ENCODE data around the gene HIRA.

The HIRA gene

GRCh38 chr22:19407649-19408606, 23.6 kb downstream of the HIRA start:
- no peak for DNase-seq (ENCODE audit: low read depth in 2 of 2)

- DNase-seq (ENCODE audit: low read depth in 2 of 2): no peak
Observed at GRCh38 chr22:19406846-19407245, 24.7 kb downstream of the HIRA start.

- no peak for DNase-seq (ENCODE audit: low read depth in 2 of 2)
Observed at GRCh38 chr22:19406281-19406811, 25.2 kb downstream of the HIRA start.

GRCh38 chr22:19405652-19406051, 25.9 kb downstream of the HIRA start:
- no peak for DNase-seq (ENCODE audit: low read depth in 2 of 2)

- DNase-seq (ENCODE audit: low read depth in 2 of 2): no peak
Observed at GRCh38 chr22:19405133-19405532, 26.4 kb downstream of the HIRA start.

GRCh38 chr22:19404676-19405075, 26.9 kb downstream of the HIRA start:
- no peak for DNase-seq (ENCODE audit: low read depth in 2 of 2)

- no peak for DNase-seq (ENCODE audit: low read depth in 2 of 2)
Observed at GRCh38 chr22:19402642-19403191, 28.8 kb downstream of the HIRA start.

GRCh38 chr22:19401483-19401882, 30.1 kb downstream of the HIRA start:
- DNase-seq (ENCODE audit: low read depth in 2 of 2): no peak

- DNase-seq (ENCODE audit: low read depth in 2 of 2): no peak
Observed at GRCh38 chr22:19400881-19401280, 30.7 kb downstream of the HIRA start.

- DNase-seq (ENCODE audit: low read depth in 2 of 2): no peak
Observed at GRCh38 chr22:19398652-19399051, 32.9 kb downstream of the HIRA start.

GRCh38 chr22:19398206-19398605, 33.3 kb downstream of the HIRA start:
- DNase-seq (ENCODE audit: low read depth in 2 of 2): no peak

- DNase-seq (ENCODE audit: low read depth in 2 of 2): no peak
Observed at GRCh38 chr22:19397734-19398104, 33.8 kb downstream of the HIRA start.

GRCh38 chr22:19396934-19397733, 34.4 kb downstream of the HIRA start:
- DNase-seq (ENCODE audit: low read depth in 2 of 2): no peak

GRCh38 chr22:19396561-19396933, 35.0 kb downstream of the HIRA start:
- no peak for DNase-seq (ENCODE audit: low read depth in 2 of 2)

GRCh38 chr22:19395276-19395675, 36.3 kb downstream of the HIRA start:
- no peak for DNase-seq (ENCODE audit: low read depth in 2 of 2)

- no peak for DNase-seq (ENCODE audit: low read depth in 2 of 2)
Observed at GRCh38 chr22:19394274-19395050, 37.1 kb downstream of the HIRA start.

- no peak for DNase-seq (ENCODE audit: low read depth in 2 of 2)
Observed at GRCh38 chr22:19393704-19394103, 37.8 kb downstream of the HIRA start.

- no peak for DNase-seq (ENCODE audit: low read depth in 2 of 2)
Observed at GRCh38 chr22:19387575-19387974, 44.0 kb downstream of the HIRA start.

- no peak for DNase-seq (ENCODE audit: low read depth in 2 of 2)
Observed at GRCh38 chr22:19387038-19387437, 44.5 kb downstream of the HIRA start.

GRCh38 chr22:19386248-19386647, 45.3 kb downstream of the HIRA start:
- no peak for DNase-seq (ENCODE audit: low read depth in 2 of 2)

GRCh38 chr22:19385221-19385906, 46.2 kb downstream of the HIRA start:
- DNase-seq (ENCODE audit: low read depth in 2 of 2): no peak

All from stimulated activated CD8-positive, alpha-beta memory T cell treated with anti-CD3 and anti-CD28 coated beads, Interleukin-2, amount 100 ng/mL, for 1 hour (primary cell).